ENCODE measurements around the gene WIPF2.

Gene WIPF2

GRCh38 chr17:40291281-40291664, 72.2 kb downstream of the WIPF2 start:
- TF ChIP-seq TAF1 (IDR thresholded peaks at IDR 0.05; ENCODE audit: borderline replicate concordance, insufficient read depth, low read length) (no peak), REST (IDR thresholded peaks at IDR 0.05; ENCODE audit: insufficient read depth in 1 of 2, low read depth in 2 of 2, low read length in 2 of 2) (no peak), SIN3A (IDR thresholded peaks at IDR 0.05; ENCODE audit: borderline replicate concordance, insufficient read depth, low read length) (no peak), FOXP2 (optimal IDR thresholded peaks at IDR 0.05; ENCODE audit: borderline replicate concordance, extremely low read depth, extremely low read length, insufficient read depth) (no peak)

- no peak for TF ChIP-seq TAF1 (IDR thresholded peaks at IDR 0.05; ENCODE audit: borderline replicate concordance, insufficient read depth, low read length)
- TF ChIP-seq FOXP2 (optimal IDR thresholded peaks at IDR 0.05; ENCODE audit: borderline replicate concordance, extremely low read depth, extremely low read length, insufficient read depth), result no peak
Measured at GRCh38 chr17:40293363-40293762, 74.3 kb downstream of the WIPF2 start.

- TF ChIP-seq SIN3A (IDR thresholded peaks at IDR 0.05; ENCODE audit: borderline replicate concordance, insufficient read depth, low read length), result no peak
Measured at GRCh38 chr17:40295488-40296436, 76.7 kb downstream of the WIPF2 start.

GRCh38 chr17:40297511-40297910, 78.4 kb downstream of the WIPF2 start:
- TF ChIP-seq TAF1 (IDR thresholded peaks at IDR 0.05; ENCODE audit: borderline replicate concordance, insufficient read depth, low read length) (no peak), SIN3A (IDR thresholded peaks at IDR 0.05; ENCODE audit: borderline replicate concordance, insufficient read depth, low read length) (no peak), FOXP2 (optimal IDR thresholded peaks at IDR 0.05; ENCODE audit: borderline replicate concordance, extremely low read depth, extremely low read length, insufficient read depth) (no peak), POLR2AphosphoS5 (IDR thresholded peaks at IDR 0.05; ENCODE audit: low read depth, low read length) (no peak), REST (IDR thresholded peaks at IDR 0.05; ENCODE audit: insufficient read depth in 1 of 2, low read depth in 2 of 2, low read length in 2 of 2) (no peak)

- no peak for TF ChIP-seq POLR2AphosphoS5 (IDR thresholded peaks at IDR 0.05; ENCODE audit: low read depth, low read length)
- TF ChIP-seq TAF1 (IDR thresholded peaks at IDR 0.05; ENCODE audit: borderline replicate concordance, insufficient read depth, low read length), result no peak
- no peak for TF ChIP-seq FOXP2 (optimal IDR thresholded peaks at IDR 0.05; ENCODE audit: borderline replicate concordance, extremely low read depth, extremely low read length, insufficient read depth)
- no peak for TF ChIP-seq REST (IDR thresholded peaks at IDR 0.05; ENCODE audit: insufficient read depth in 1 of 2, low read depth in 2 of 2, low read length in 2 of 2)
- TF ChIP-seq SIN3A (IDR thresholded peaks at IDR 0.05; ENCODE audit: borderline replicate concordance, insufficient read depth, low read length), result no peak
Measured at GRCh38 chr17:40298726-40299125, 79.6 kb downstream of the WIPF2 start.

- TF ChIP-seq POLR2AphosphoS5 (IDR thresholded peaks at IDR 0.05; ENCODE audit: low read depth, low read length) (no peak), TAF1 (IDR thresholded peaks at IDR 0.05; ENCODE audit: borderline replicate concordance, insufficient read depth, low read length) (no peak), FOXP2 (optimal IDR thresholded peaks at IDR 0.05; ENCODE audit: borderline replicate concordance, extremely low read depth, extremely low read length, insufficient read depth) (no peak), SIN3A (IDR thresholded peaks at IDR 0.05; ENCODE audit: borderline replicate concordance, insufficient read depth, low read length) (no peak), REST (IDR thresholded peaks at IDR 0.05; ENCODE audit: insufficient read depth in 1 of 2, low read depth in 2 of 2, low read length in 2 of 2) (no peak)
Measured at GRCh38 chr17:40301315-40301714, 82.2 kb downstream of the WIPF2 start.

All from PFSK-1 (cell line).